Measurements from ENCODE around the gene PAK1. TPM values are rescaled to one million over a fixed set of nuclear protein-coding genes. Genes with fewer than 3 reads are reported as not detected.
"Not testable (repeated sequence)": the region's sequence is repeated elsewhere in the genome, so short reads cannot be mapped to it uniquely, and the experiment has no call there.

PAK1 gene
- total RNA-seq, 2 donors from 2014 or later, result 40.8 to 56.8 TPM

GRCh38 chr11:77383349-77383748 lies 90.5 kb downstream of the PAK1 start:
- not testable (repeated sequence) for H3K27ac Mint-ChIP-seq; H3K4me3 Mint-ChIP-seq; H3K4me1 Mint-ChIP-seq (ENCODE audit: low read depth); H3K9me3 Mint-ChIP-seq; H3K36me3 Mint-ChIP-seq (ENCODE audit: insufficient read depth in 2 of 2); ATAC-seq (replicated peaks in 1 of 2); DNase-seq; H3K27me3 Mint-ChIP-seq (ENCODE audit: low read depth)

GRCh38 chr11:77381729-77382665 lies 91.9 kb downstream of the PAK1 start:
- no peaks in the 10 kb centered on the region for H3K36me3 Mint-ChIP-seq (ENCODE audit: insufficient read depth in 2 of 2)
- peaks cover 7% of the 10 kb centered on the region for H3K4me1 Mint-ChIP-seq (ENCODE audit: low read depth)
- no peak for ATAC-seq (replicated peaks in 1 of 2)
- H3K4me3 Mint-ChIP-seq, result no peak overlapping the region
- DNase-seq, result no peak
- H3K27ac Mint-ChIP-seq, result no peak overlapping the region
- no peaks in the 10 kb centered on the region for H3K9me3 Mint-ChIP-seq
- H3K27me3 Mint-ChIP-seq (ENCODE audit: low read depth), result no peaks in the 10 kb centered on the region

GRCh38 chr11:77379934-77380333 lies 94.0 kb downstream of the PAK1 start:
- DNase-seq (no peak), ATAC-seq (replicated peaks in 1 of 2) (no peak)
- Mint-ChIP-seq H3K4me3 (no peak overlapping the region), H3K9me3 (no peaks in the 10 kb centered on the region), H3K36me3 (ENCODE audit: insufficient read depth in 2 of 2) (no peaks in the 10 kb centered on the region), H3K27me3 (ENCODE audit: low read depth) (no peaks in the 10 kb centered on the region), H3K27ac (no peak overlapping the region), H3K4me1 (ENCODE audit: low read depth) (peaks cover 7% of the 10 kb centered on the region)

GRCh38 chr11:77379253-77379652 lies 94.6 kb downstream of the PAK1 start:
- Mint-ChIP-seq H3K4me3 (no peak overlapping the region), H3K36me3 (ENCODE audit: insufficient read depth in 2 of 2) (no peaks in the 10 kb centered on the region), H3K4me1 (ENCODE audit: low read depth) (peaks cover 7% of the 10 kb centered on the region), H3K27ac (no peak overlapping the region), H3K9me3 (no peaks in the 10 kb centered on the region), H3K27me3 (ENCODE audit: low read depth) (no peaks in the 10 kb centered on the region)
- ATAC-seq (replicated peaks in 1 of 2) (peak in 1 of 2 donors; percentile 47), DNase-seq (no peak)

GRCh38 chr11:77377734-77378133 lies 96.2 kb downstream of the PAK1 start:
- DNase-seq (no peak), ATAC-seq (replicated peaks in 1 of 2) (no peak)
- no peaks in the 10 kb centered on the region for H3K27me3 Mint-ChIP-seq (ENCODE audit: low read depth)
- H3K27ac Mint-ChIP-seq, result no peak overlapping the region
- H3K4me3 Mint-ChIP-seq, result no peak overlapping the region
- H3K9me3 Mint-ChIP-seq, result no peaks in the 10 kb centered on the region
- peaks cover 7% of the 10 kb centered on the region for H3K4me1 Mint-ChIP-seq (ENCODE audit: low read depth)
- H3K36me3 Mint-ChIP-seq (ENCODE audit: insufficient read depth in 2 of 2), result no peaks in the 10 kb centered on the region

GRCh38 chr11:77375107-77375506 lies 98.8 kb downstream of the PAK1 start:
- no peaks in the 10 kb centered on the region for H3K36me3 Mint-ChIP-seq (ENCODE audit: insufficient read depth in 2 of 2)
- DNase-seq, result no peak
- peaks cover 7% of the 10 kb centered on the region for H3K4me1 Mint-ChIP-seq (ENCODE audit: low read depth)
- no peak overlapping the region for H3K4me3 Mint-ChIP-seq
- no peaks in the 10 kb centered on the region for H3K9me3 Mint-ChIP-seq
- H3K27me3 Mint-ChIP-seq (ENCODE audit: low read depth), result no peaks in the 10 kb centered on the region
- H3K27ac Mint-ChIP-seq, result no peak overlapping the region
- ATAC-seq (replicated peaks in 1 of 2), result no peak

GRCh38 chr11:77374611-77375031 lies 99.3 kb downstream of the PAK1 start:
- Mint-ChIP-seq H3K36me3 (ENCODE audit: insufficient read depth in 2 of 2) (no peaks in the 10 kb centered on the region), H3K4me3 (no peak overlapping the region), H3K27ac (no peak overlapping the region), H3K4me1 (ENCODE audit: low read depth) (peaks cover 7% of the 10 kb centered on the region), H3K9me3 (no peaks in the 10 kb centered on the region), H3K27me3 (ENCODE audit: low read depth) (no peaks in the 10 kb centered on the region)
- ATAC-seq (replicated peaks in 1 of 2), result no peak
- DNase-seq, result no peak

GRCh38 chr11:77374108-77374507 lies 99.8 kb downstream of the PAK1 start:
- H3K27me3 Mint-ChIP-seq (ENCODE audit: low read depth), result no peaks in the 10 kb centered on the region
- H3K4me3 Mint-ChIP-seq, result no peak overlapping the region
- H3K4me1 Mint-ChIP-seq (ENCODE audit: low read depth), result peaks cover 1% of the 10 kb centered on the region
- H3K9me3 Mint-ChIP-seq, result no peaks in the 10 kb centered on the region
- H3K27ac Mint-ChIP-seq, result no peak overlapping the region
- DNase-seq (no peak), ATAC-seq (replicated peaks in 1 of 2) (no peak)
- no peaks in the 10 kb centered on the region for H3K36me3 Mint-ChIP-seq (ENCODE audit: insufficient read depth in 2 of 2)

- DNase-seq (no peak), ATAC-seq (replicated peaks in 1 of 2) (no peak)
- no peak overlapping the region for H3K4me3 Mint-ChIP-seq
- no peaks in the 10 kb centered on the region for H3K4me1 Mint-ChIP-seq (ENCODE audit: low read depth)
- no peaks in the 10 kb centered on the region for H3K27me3 Mint-ChIP-seq (ENCODE audit: low read depth)
- H3K36me3 Mint-ChIP-seq (ENCODE audit: insufficient read depth in 2 of 2), result no peaks in the 10 kb centered on the region
- no peaks in the 10 kb centered on the region for H3K9me3 Mint-ChIP-seq
- H3K27ac Mint-ChIP-seq, result no peak overlapping the region
Measured at GRCh38 chr11:77372726-77373125, 101.2 kb downstream of the PAK1 start.

GRCh38 chr11:77371646-77372045 lies 102.2 kb downstream of the PAK1 start:
- Mint-ChIP-seq H3K36me3 (ENCODE audit: insufficient read depth in 2 of 2) (no peaks in the 10 kb centered on the region), H3K9me3 (peaks cover 0 to 1% of the 10 kb centered on the region in 2 donors), H3K27ac (no peak overlapping the region), H3K27me3 (ENCODE audit: low read depth) (no peaks in the 10 kb centered on the region), H3K4me1 (ENCODE audit: low read depth) (no peaks in the 10 kb centered on the region), H3K4me3 (no peak overlapping the region)
- ATAC-seq (replicated peaks in 1 of 2) (no peak), DNase-seq (no peak)

GRCh38 chr11:77370217-77370616 lies 103.7 kb downstream of the PAK1 start:
- Mint-ChIP-seq H3K36me3 (ENCODE audit: insufficient read depth in 2 of 2) (peaks cover 0 to 6% of the 10 kb centered on the region in 2 donors), H3K4me3 (no peak overlapping the region), H3K9me3 (peaks cover 2 to 4% of the 10 kb centered on the region in 2 donors), H3K4me1 (ENCODE audit: low read depth) (no peaks in the 10 kb centered on the region), H3K27ac (peak overlapping the region; percentile 2), H3K27me3 (ENCODE audit: low read depth) (no peaks in the 10 kb centered on the region)
- no peak for DNase-seq
- ATAC-seq (replicated peaks in 1 of 2), result no peak

GRCh38 chr11:77361184-77361583 lies 112.7 kb downstream of the PAK1 start:
- H3K4me3 Mint-ChIP-seq, result no peak overlapping the region
- DNase-seq (no peak), ATAC-seq (replicated peaks in 1 of 2) (no peak)
- H3K36me3 Mint-ChIP-seq (ENCODE audit: insufficient read depth in 2 of 2), result peaks cover 3 to 12% of the 10 kb centered on the region in 2 donors
- peaks cover 2% of the 10 kb centered on the region in 2 donors for H3K9me3 Mint-ChIP-seq
- no peak overlapping the region for H3K27ac Mint-ChIP-seq
- no peaks in the 10 kb centered on the region for H3K27me3 Mint-ChIP-seq (ENCODE audit: low read depth)
- no peaks in the 10 kb centered on the region for H3K4me1 Mint-ChIP-seq (ENCODE audit: low read depth)

GRCh38 chr11:77359481-77359880 lies 114.4 kb downstream of the PAK1 start:
- Mint-ChIP-seq H3K4me3 (no peak overlapping the region), H3K9me3 (no peaks in the 10 kb centered on the region), H3K27ac (no peak overlapping the region), H3K27me3 (ENCODE audit: low read depth) (no peaks in the 10 kb centered on the region), H3K4me1 (ENCODE audit: low read depth) (no peaks in the 10 kb centered on the region), H3K36me3 (ENCODE audit: insufficient read depth in 2 of 2) (peaks cover 3 to 7% of the 10 kb centered on the region in 2 donors)
- DNase-seq, result no peak
- no peak for ATAC-seq (replicated peaks in 1 of 2)

- Mint-ChIP-seq H3K4me3 (no peak overlapping the region), H3K27ac (no peak overlapping the region), H3K27me3 (ENCODE audit: low read depth) (no peaks in the 10 kb centered on the region), H3K9me3 (no peaks in the 10 kb centered on the region), H3K36me3 (ENCODE audit: insufficient read depth in 2 of 2) (peaks cover 0 to 2% of the 10 kb centered on the region in 2 donors), H3K4me1 (ENCODE audit: low read depth) (no peaks in the 10 kb centered on the region)
- ATAC-seq (replicated peaks in 1 of 2) (no peak), DNase-seq (no peak)
Measured at GRCh38 chr11:77353131-77353530, 120.8 kb downstream of the PAK1 start.
